ENCODE results near the gene NAPA. TPM values are rescaled to one million over a fixed set of nuclear protein-coding genes. Genes with fewer than 3 reads are reported as not detected.

Gene NAPA
- total RNA-seq, 2 donors from 2014 or later = 64.4 to 71.5 TPM

DNA sequence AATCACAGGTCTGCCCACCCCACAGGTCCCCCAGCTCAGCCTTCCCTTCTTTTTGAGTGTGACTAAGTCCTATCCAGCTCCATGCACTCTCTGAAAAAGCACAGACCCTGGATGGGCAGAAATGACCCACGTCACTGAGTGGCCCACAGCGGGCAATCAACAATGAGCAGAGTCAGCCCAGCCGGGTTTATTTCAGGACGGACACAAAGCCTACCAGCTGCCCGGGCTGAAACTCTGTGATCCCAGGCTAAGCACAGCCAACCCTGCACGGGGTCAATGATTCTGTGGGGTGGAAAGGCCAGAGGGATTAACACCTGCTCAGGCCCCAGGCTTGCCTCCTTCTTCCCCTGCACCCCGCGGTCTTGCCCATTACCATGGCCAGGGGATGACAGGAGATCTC, 8.4 kb downstream of the NAPA start:
- ATAC-seq (replicated peaks in 1 of 2) (no peak), DNase-seq (no peak)
- Mint-ChIP-seq H3K27ac (no peak overlapping the region), H3K9me3 (no peaks in the 10 kb centered on the region), H3K4me3 (no peak overlapping the region), H3K27me3 (ENCODE audit: low read depth) (no peaks in the 10 kb centered on the region), H3K36me3 (ENCODE audit: insufficient read depth in 2 of 2) (peaks cover 0 to 3% of the 10 kb centered on the region in 2 donors), H3K4me1 (ENCODE audit: low read depth) (peaks cover 10% of the 10 kb centered on the region)

DNA sequence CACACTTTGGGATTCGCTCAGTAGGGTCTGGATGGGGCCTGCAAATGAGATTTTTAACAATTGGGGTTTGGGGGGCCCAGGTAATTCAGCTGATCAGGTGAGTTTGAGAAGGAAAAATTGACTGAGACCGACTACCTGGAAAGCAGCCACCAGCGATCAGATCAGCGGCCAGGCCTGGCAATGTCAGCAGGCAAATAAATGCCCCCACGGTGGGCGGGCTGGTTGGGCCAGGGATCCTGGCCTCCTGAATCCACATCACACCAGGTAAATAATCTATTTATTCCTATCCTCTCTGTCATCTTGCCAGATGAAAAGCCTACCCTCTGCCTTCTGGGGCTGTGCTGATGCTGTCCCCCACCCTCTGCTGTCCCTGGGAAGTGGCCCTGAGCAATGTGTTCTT, 9.4 kb downstream of the NAPA start:
- DNase-seq (no peak), ATAC-seq (replicated peaks in 1 of 2) (no peak)
- no peaks in the 10 kb centered on the region for H3K27me3 Mint-ChIP-seq (ENCODE audit: low read depth)
- H3K36me3 Mint-ChIP-seq (ENCODE audit: insufficient read depth in 2 of 2) = peaks cover 0 to 3% of the 10 kb centered on the region in 2 donors
- H3K27ac Mint-ChIP-seq = no peak overlapping the region
- no peak overlapping the region for H3K4me3 Mint-ChIP-seq
- peaks cover 6% of the 10 kb centered on the region for H3K4me1 Mint-ChIP-seq (ENCODE audit: low read depth)
- H3K9me3 Mint-ChIP-seq = no peaks in the 10 kb centered on the region

DNA sequence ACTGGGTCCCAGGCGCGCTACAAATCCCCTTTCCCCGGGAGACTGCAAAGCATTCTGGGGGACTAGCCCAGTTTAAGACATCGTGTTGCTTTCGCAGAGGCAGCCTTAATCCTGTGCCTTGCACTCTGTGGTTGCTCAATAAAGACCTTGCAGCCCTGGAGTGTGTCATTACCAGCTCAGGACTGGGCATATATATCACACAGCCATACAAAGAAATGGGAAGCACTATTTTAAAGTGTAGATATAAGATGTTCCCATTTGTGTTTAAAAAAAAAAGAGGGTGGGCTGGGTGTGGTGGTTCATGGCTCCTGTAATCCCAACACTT, 11.1 kb downstream of the NAPA start:
- DNase-seq (no peak), ATAC-seq (replicated peaks in 1 of 2) (no peak)
- Mint-ChIP-seq H3K27me3 (ENCODE audit: low read depth) (no peaks in the 10 kb centered on the region), H3K36me3 (ENCODE audit: insufficient read depth in 2 of 2) (peaks cover 0 to 3% of the 10 kb centered on the region in 2 donors), H3K27ac (no peak overlapping the region), H3K9me3 (no peaks in the 10 kb centered on the region), H3K4me1 (ENCODE audit: low read depth) (peaks cover 3% of the 10 kb centered on the region), H3K4me3 (no peak overlapping the region)

DNA sequence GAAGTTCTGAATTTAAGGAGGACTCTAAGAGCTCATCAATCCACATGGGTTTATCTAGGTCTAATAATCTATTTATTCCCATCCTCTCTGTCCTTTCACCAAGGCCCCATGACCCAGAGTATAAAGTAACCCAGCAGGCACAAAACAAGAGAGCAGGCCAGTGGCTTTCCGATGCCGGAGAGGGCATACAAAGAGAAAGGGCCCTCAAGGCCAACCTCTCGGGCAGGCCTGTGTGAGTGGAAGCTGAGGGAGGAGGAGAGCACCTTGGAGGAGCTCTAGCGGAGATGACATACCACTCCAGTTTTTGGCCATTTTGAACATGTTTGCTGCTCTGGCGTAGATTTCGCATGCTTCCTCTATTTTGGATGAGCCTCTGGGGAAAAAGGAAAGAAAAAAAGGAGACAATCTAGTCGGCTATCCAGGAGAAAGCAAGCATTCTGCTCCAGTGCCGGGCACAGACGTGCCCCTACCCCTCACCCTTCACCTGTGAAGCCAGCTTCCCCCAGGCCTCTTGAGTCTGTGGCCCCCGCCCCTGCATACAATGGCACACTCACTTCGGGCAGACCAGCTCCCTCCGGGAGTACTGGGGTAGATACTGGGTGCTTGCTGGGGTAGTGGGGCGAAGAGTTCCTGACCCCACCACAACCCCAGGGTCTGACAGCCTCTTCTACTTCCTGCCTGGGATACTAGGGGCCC, 11.6 kb downstream of the NAPA start:
- peaks cover 3% of the 10 kb centered on the region for H3K4me1 Mint-ChIP-seq (ENCODE audit: low read depth)
- DNase-seq = no peak

DNA sequence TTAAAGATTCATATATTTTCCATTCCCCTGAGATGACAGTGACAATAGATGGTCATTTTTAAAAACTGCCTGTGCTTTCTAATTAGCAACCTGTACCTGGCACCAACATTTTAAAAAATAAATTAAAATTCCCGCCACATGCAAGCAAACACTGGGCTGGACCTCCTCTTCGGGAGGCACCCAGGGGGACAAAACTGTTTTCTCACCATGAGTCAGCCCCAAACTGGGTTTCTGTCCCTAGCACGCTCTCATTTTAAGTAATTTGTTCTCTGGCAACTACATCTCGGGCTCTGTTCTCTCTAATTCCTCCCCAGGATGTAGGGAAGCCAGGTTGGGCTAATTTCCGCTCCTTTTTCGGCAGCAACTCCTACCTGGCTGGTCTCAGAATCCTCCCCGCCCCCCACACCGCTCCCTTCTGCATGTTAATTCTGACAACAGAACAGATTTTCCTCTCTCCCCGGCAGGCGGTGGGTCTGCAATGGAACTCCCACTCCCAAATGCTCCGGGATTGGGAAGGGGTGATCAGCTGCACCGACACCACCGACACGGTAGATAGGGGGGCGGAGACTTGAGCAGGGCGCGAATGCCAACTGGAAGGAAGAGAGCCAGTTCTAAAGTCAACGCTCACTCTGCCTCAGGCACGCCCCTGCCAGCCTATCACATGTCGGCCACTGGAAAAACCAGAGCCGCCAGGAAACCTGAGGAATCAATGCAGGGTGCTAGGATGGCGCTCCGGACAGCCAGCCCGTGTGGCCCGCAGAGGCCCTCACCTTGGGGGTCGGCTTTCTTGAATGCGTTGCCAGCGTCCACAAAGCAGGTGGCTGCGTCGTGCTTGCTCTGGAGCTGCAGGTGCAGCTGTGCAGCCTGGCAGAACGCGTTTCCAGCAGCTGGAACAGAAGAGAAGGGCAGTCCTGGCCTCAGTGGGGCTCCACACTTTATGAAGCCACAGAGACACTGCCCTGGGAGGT, 14.7 kb downstream of the NAPA start:
- Mint-ChIP-seq H3K27ac (no peak overlapping the region), H3K27me3 (ENCODE audit: low read depth) (no peaks in the 10 kb centered on the region), H3K9me3 (no peaks in the 10 kb centered on the region), H3K4me3 (no peak overlapping the region), H3K4me1 (ENCODE audit: low read depth) (peaks cover 3% of the 10 kb centered on the region), H3K36me3 (ENCODE audit: insufficient read depth in 2 of 2) (peaks cover 0 to 3% of the 10 kb centered on the region in 2 donors)
- DNase-seq (no peak), ATAC-seq (replicated peaks in 1 of 2) (no peak)

More for the DNA sequence above, 11.6 kb downstream of the NAPA start:
- ATAC-seq (replicated peaks in 1 of 2) = no peak
- Mint-ChIP-seq H3K27ac (no peak overlapping the region), H3K4me3 (no peak overlapping the region), H3K36me3 (ENCODE audit: insufficient read depth in 2 of 2) (peaks cover 0 to 3% of the 10 kb centered on the region in 2 donors), H3K27me3 (ENCODE audit: low read depth) (no peaks in the 10 kb centered on the region), H3K9me3 (no peaks in the 10 kb centered on the region)

DNA sequence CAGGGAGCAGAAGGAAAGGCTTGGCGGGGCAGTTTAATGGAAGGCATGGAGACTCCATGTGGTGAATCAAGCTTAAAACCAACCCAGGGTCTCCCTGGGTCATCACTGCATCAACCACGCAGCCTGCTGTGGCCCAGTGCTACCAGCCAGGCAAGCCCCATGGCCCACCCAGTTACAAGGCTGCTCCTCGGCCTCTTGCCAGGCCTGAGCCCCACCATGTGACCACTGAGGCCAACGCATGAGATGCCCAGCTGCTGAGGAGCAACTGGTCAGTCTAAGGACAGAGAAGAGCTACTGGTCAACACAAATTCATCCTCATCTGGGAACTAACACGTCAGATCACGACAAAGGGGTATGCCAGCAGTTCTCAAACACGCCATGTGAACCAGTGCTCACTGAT, 15.5 kb downstream of the NAPA start:
- H3K27ac Mint-ChIP-seq = no peak overlapping the region
- H3K4me1 Mint-ChIP-seq (ENCODE audit: low read depth) = peaks cover 3% of the 10 kb centered on the region
- DNase-seq (no peak), ATAC-seq (replicated peaks in 1 of 2) (no peak)
- no peak overlapping the region for H3K4me3 Mint-ChIP-seq
- no peaks in the 10 kb centered on the region for H3K9me3 Mint-ChIP-seq
- H3K36me3 Mint-ChIP-seq (ENCODE audit: insufficient read depth in 2 of 2) = peaks cover 0 to 3% of the 10 kb centered on the region in 2 donors
- H3K27me3 Mint-ChIP-seq (ENCODE audit: low read depth) = no peaks in the 10 kb centered on the region

DNA sequence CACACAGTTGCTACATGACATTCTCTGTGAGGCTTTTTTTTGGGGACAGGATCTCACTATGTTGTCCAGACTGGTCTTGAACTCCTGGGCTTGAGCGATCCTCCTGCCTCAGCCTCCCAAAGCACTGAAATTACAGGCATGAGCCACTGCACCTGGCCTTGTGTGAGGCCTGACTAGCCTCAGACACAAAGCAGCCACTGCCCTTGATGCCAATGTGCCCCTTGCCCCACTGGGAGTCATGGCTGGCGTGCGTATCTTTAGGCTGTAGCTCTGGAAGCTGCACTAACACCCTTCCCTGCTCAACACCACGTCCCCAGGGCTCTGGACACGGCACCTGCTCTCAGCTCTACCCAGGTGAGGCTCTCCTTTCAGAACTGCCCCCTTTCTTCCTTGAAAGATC, 16.3 kb downstream of the NAPA start:
- ATAC-seq (replicated peaks in 1 of 2) = no peak
- Mint-ChIP-seq H3K36me3 (ENCODE audit: insufficient read depth in 2 of 2) (peaks cover 0 to 3% of the 10 kb centered on the region in 2 donors), H3K27ac (no peak overlapping the region)

DNA sequence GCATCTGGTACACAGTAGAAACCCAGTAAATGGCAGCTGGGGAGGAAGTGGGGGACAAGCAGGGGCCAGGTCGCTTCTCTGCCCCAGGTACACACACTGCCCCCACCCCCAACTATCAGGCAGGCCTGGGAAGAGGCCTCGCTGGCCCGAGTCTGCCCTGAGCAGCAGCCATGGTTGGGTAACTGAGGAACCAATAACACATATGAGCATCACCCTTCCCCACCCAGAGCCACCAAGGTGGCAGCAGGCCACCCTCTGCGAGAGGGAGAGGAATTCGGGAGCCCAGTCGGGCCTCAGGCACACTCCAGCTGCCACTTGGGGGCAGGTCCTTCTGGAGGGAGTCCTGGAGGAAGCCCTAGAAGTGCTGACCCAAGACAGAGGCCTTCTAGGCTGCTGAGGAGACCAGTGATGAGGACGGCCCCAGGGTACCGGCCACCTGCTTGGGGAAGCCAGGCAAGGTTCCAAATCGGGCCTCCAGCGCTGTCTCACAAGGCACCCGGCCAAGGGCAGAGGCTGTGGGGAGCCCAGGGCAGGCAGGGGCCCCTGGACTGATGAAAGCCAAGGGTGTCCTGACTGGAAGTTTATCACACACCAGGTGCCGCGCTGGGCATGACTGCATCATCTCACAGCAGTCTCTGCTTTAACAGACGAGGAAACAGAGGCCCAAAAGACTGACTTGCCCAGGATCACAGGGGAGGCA, 16.9 kb downstream of the NAPA start:
- H3K27me3 Mint-ChIP-seq (ENCODE audit: low read depth) = no peaks in the 10 kb centered on the region
- no peak overlapping the region for H3K27ac Mint-ChIP-seq
- H3K4me1 Mint-ChIP-seq (ENCODE audit: low read depth) = peaks cover 3% of the 10 kb centered on the region
- no peak overlapping the region for H3K4me3 Mint-ChIP-seq
- DNase-seq = no peak
- peaks cover 0 to 3% of the 10 kb centered on the region in 2 donors for H3K36me3 Mint-ChIP-seq (ENCODE audit: insufficient read depth in 2 of 2)
- H3K9me3 Mint-ChIP-seq = no peaks in the 10 kb centered on the region
- no peak for ATAC-seq (replicated peaks in 1 of 2)

More for the DNA sequence above, 16.3 kb downstream of the NAPA start:
- H3K4me1 Mint-ChIP-seq (ENCODE audit: low read depth) = peaks cover 3% of the 10 kb centered on the region
- no peak overlapping the region for H3K4me3 Mint-ChIP-seq
- DNase-seq = no peak
- no peaks in the 10 kb centered on the region for H3K27me3 Mint-ChIP-seq (ENCODE audit: low read depth)
- no peaks in the 10 kb centered on the region for H3K9me3 Mint-ChIP-seq

DNA sequence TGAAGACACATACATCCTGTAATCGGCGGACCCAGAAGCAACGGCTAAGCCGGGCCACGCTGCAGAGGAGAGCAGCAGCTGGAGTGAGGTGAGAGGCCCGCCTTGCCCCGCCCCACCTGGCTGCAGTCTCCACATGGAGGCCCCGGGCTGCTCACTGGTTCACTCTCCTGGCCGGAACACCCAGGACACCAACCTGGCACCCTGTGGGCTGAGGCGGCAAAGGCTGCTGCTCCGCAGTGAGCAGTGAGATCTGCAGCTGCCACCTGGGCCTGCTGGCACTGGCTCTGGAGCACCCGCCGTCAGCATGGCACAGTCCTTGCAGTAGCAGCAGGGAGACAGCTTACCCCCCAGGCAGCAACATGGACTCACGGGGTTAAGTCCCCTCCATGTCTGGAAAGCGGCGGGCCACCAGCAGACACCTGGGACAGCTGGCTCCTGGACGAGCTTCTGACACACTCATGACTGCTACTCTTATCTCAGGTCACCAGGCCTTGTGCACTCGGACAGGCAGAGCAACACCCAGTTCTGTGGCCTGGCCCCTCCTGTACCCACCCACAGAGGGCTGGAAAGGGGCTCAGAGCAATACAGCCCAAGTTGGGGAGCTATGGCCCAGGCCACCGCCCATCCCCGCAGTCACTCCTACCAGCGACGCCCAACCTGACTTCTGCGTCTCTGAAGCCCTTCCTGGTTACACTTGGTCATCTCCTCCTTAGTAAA, 17.7 kb downstream of the NAPA start:
- Mint-ChIP-seq H3K9me3 (no peaks in the 10 kb centered on the region), H3K27me3 (ENCODE audit: low read depth) (no peaks in the 10 kb centered on the region), H3K4me3 (no peak overlapping the region), H3K36me3 (ENCODE audit: insufficient read depth in 2 of 2) (no peaks in the 10 kb centered on the region), H3K4me1 (ENCODE audit: low read depth) (peaks cover 3% of the 10 kb centered on the region), H3K27ac (no peak overlapping the region)
- DNase-seq (no peak), ATAC-seq (replicated peaks in 1 of 2) (no peak)

DNA sequence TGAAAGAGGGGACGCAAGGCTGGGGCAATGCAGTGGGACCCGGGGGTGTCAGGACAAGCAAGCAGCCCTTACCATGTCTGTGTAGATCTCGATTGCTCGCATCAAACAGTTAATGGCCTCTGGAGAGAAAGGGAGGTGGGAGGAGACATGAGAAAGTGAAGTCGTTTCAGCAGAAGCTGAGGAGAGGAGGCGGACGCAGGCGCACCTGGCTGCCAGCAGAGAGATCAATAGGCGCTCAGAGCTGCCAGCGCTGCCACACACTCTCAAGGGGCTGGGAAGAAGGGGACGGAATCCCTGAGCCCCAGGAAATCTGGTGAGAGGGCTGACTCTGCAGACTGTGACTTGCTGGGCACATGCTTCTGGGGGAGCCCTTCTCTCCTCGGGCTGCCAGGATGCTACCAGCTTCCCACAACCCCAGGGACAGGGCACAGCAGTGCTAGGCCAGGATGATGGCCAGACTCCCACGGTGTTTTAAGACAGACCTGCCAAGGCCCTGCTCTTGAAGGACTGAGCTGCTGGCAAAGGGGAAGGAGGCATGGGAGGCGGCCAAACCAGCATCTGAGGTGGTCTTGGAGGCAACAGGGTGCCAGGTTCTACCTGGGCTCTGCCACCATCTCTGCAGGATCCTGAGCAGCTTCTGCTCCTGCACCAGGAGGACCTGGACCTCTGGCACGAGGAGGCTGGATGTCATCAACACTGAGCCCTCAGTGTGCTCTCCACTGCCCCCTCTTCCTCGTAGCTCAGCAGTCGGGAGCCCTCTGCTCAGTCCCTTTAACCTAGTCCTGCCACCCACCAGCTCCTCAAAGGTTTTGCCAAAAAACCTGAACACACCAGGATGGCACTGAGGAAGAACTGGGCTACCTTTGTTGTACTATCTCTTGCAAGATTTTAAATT, 19.1 kb downstream of the NAPA start:
- ATAC-seq (replicated peaks in 1 of 2) = no peak
- Mint-ChIP-seq H3K27ac (no peak overlapping the region), H3K36me3 (ENCODE audit: insufficient read depth in 2 of 2) (no peaks in the 10 kb centered on the region), H3K4me1 (ENCODE audit: low read depth) (peaks cover 3% of the 10 kb centered on the region), H3K9me3 (no peaks in the 10 kb centered on the region), H3K4me3 (no peak overlapping the region), H3K27me3 (ENCODE audit: low read depth) (no peaks in the 10 kb centered on the region)
- no peak for DNase-seq

DNA sequence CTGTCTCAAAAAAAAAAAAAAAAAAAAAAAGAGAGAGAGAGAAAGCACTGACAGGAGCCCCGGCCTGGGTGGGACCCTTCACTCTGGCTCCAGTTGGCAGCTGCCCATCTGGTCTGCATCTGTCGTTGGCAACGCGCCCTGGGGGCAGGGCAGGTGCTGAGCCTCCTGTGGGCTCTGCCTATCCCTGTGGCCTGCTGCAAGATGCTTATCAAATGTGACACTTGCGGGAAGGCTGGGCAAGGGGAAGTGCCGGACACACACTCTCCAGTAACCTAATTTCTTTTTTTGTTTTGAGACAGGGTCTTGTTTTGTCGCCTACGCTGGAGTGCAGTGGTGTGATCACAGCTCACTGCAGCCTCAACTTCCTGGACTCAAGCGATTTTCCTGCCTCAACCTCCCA, 20.1 kb downstream of the NAPA start:
- no peak for ATAC-seq (replicated peaks in 1 of 2)
- no peaks in the 10 kb centered on the region for H3K9me3 Mint-ChIP-seq
- no peak overlapping the region for H3K4me3 Mint-ChIP-seq
- H3K36me3 Mint-ChIP-seq (ENCODE audit: insufficient read depth in 2 of 2) = peaks cover 0 to 2% of the 10 kb centered on the region in 2 donors
- no peak overlapping the region for H3K27ac Mint-ChIP-seq
- no peak for DNase-seq
- no peaks in the 10 kb centered on the region for H3K27me3 Mint-ChIP-seq (ENCODE audit: low read depth)
- peaks cover 3% of the 10 kb centered on the region for H3K4me1 Mint-ChIP-seq (ENCODE audit: low read depth)

DNA sequence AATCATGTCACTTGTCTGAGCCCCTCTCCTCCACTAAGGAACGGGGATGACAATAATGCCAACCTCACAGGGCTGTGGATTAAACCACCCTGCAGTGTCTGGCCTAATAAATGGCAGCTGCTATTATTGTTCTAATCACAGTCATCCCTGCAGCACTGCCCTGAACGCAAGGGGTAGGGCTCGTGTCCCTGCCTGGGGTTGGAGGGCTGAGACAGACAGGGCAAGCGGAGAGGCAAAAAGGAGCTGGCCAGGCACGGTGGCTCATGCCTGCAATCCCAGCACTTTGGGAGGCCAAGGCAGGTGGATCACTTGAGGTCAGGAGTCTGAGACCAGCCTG, 20.7 kb downstream of the NAPA start:
- Mint-ChIP-seq H3K4me3 (no peak overlapping the region), H3K27me3 (ENCODE audit: low read depth) (no peaks in the 10 kb centered on the region), H3K36me3 (ENCODE audit: insufficient read depth in 2 of 2) (peaks cover 0 to 2% of the 10 kb centered on the region in 2 donors)

More for the DNA sequence above, 20.7 kb downstream of the NAPA start:
- DNase-seq = no peak
- no peaks in the 10 kb centered on the region for H3K9me3 Mint-ChIP-seq
- ATAC-seq (replicated peaks in 1 of 2) = no peak
- H3K4me1 Mint-ChIP-seq (ENCODE audit: low read depth) = peaks cover under 1% of the 10 kb centered on the region
- no peak overlapping the region for H3K27ac Mint-ChIP-seq

All from activated T-cell treated with anti-CD3 and anti-CD28 coated beads, Interleukin-2, amount 50 U/mL, for 72 hours (primary cell).